Gastroesophageal sphincter (tissue), 4 donors: ENCODE measurements around the gene LGMN. TPM values are rescaled to one million over a fixed set of nuclear protein-coding genes. Genes with fewer than 3 reads are reported as not detected.

ENCODE experiments used
- ATAC-seq: fragments of 150-250 bp; one replicate; pipeline ENCODE4 v1.9.1; 2016; ENCODE audit warnings: mild to moderate bottlenecking, moderate library complexity
- H3K27ac ChIP-seq, 4 donors: fragments of 200-600 bp; sonication (generic) in 3 of 4; 1 replicate in 3 of 4; 2 replicates in 1 of 4; pipeline ENCODE4 v1.5.1; 2016 to 2019
- H3K27me3 ChIP-seq: fragments of 200-600 bp; sonication (generic); one replicate; pipeline ENCODE4 v1.5.1; 2019
- H3K36me3 ChIP-seq, 2 donors: fragments of 200-600 bp; sonication (generic); one replicate each; pipeline ENCODE4 v1.5.1; 2019; ENCODE audit warnings: control low read depth in 1 of 2
- H3K4me1 ChIP-seq, 3 donors: fragments of 200-600 bp; sonication (generic); 1 replicate in 2 of 3; 2 replicates in 1 of 3; pipeline ENCODE4 v1.5.1; 2016 to 2019; ENCODE audit warnings: control low read depth in 2 of 3
- H3K4me3 ChIP-seq, 2 donors: fragments of 200-600 bp; sonication (generic); one replicate each; pipeline ENCODE4 v1.5.1; 2019; ENCODE audit warnings: mild to moderate bottlenecking in 1 of 2, moderate library complexity in 1 of 2
- H3K9me3 ChIP-seq, 3 donors: fragments of 200-600 bp; sonication (generic); one replicate each; pipeline ENCODE4 v1.5.1; 2017 to 2019; ENCODE audit warnings: control low read depth in 2 of 3
- CTCF ChIP-seq, 4 experiments: fragments of 200-600 bp in 2 of 4; fragments of 450-650 bp in 2 of 4; sonication (generic) in 1 of 4; IDR thresholded peaks; one replicate each; pipeline ENCODE4 v1.5.1; 2017 to 2019; ENCODE audit warnings: antibody characterized with exemption in 4 of 4, mild to moderate bottlenecking in 2 of 4, moderate library complexity in 2 of 4
- EP300 ChIP-seq: sonication (generic); formaldehyde crosslinking; IDR thresholded peaks from one replicate; pipeline ENCODE4 v1.6.1; 2017; ENCODE audit warnings: antibody characterized with exemption, mild to moderate bottlenecking
- POLR2A ChIP-seq, 2 donors: fragments of 450-650 bp; IDR thresholded peaks; one replicate each; pipeline ENCODE4 v1.6.1; 2017; ENCODE audit warnings: antibody characterized with exemption in 2 of 2, mild to moderate bottlenecking in 2 of 2, moderate library complexity in 1 of 2
- POLR2AphosphoS5 ChIP-seq: sonication (generic); formaldehyde crosslinking; IDR thresholded peaks from one replicate; pipeline ENCODE4 v1.6.1; 2017; ENCODE audit warnings: antibody characterized with exemption
- WGBS, 2 donors: methylation state at CpG; one replicate each; pipeline ENCODE4 v1.1.5; 2018; ENCODE audit warnings: low coverage in 1 of 2; 5-methylcytosine and 5-hydroxymethylcytosine counted together
- total RNA-seq, 4 donors: library from RNA; depleted of rRNA; stranded (reverse); fragments of >200 nt; gene quantifications; one replicate each; pipeline ENCODE4 v1.1.0, GENCODE V29; 2016

Gene LGMN
- total RNA-seq, 4 donors from 2014 or later: 38.1 to 132 (median 91.6) TPM

DNA sequence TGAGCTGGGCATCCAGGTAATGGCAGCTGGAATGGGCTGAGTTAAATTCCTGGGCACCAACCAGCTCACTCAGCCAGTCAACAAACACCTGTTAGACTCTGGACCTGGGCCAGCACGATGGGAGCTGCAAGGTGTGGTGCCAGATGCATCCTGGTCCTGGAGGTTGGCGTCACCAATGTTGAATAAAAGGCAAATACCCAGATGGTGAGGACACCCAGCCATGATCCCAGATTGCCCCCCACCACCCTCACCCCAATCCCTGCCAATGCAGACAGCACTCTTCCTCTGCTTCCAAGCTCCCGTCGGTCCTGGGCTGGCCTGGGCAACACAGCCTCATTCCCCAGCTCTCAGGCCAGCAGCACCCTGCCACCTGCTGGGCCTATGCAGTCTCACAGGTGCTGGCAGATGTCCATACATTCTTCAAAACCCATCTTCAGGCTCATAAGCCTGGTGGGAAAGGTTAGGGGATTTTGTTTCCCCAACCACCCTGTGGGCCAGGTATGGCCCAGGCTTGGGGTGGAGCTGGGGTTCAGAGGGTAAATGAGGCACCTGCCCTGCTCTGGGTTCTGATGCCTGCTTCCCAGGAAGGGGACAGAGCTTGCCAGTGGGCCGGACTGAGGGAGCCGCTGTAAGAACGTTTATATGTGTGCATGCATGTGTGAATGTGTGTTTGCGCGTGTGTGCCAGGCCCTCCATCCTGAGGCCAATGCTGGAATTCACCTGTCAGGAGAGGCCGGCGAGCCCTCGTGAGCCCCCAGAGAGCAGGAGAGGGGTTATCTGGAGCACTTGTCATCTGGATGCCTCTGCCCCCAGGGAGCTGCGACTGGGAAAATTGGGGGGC lies 58.0 kb downstream of the LGMN start:
- no peak overlapping the region for H3K27ac ChIP-seq
- H3K9me3 ChIP-seq: no peaks in the 10 kb centered on the region
- H3K27me3 ChIP-seq: no peaks in the 10 kb centered on the region
- peaks cover 0 to 45% (median 17%) of the 10 kb centered on the region in 3 donors for H3K4me1 ChIP-seq
- no peak overlapping the region for H3K4me3 ChIP-seq
- TF ChIP-seq CTCF (IDR thresholded peaks at IDR 0.05) (peak in 3 of 4 experiments; percentile 24 to 54 (median 40)), POLR2A (IDR thresholded peaks at IDR 0.05) (no peak), POLR2AphosphoS5 (no peak), EP300 (no peak)
- ATAC-seq: no peak
- peaks cover 0 to 24% of the 10 kb centered on the region in 2 donors for H3K36me3 ChIP-seq
- 72% methylated on average over 7 of the region's 13 CpGs; no CpG with 5 or more reads in 1 of the 2 donors for WGBS, 2 donors

DNA sequence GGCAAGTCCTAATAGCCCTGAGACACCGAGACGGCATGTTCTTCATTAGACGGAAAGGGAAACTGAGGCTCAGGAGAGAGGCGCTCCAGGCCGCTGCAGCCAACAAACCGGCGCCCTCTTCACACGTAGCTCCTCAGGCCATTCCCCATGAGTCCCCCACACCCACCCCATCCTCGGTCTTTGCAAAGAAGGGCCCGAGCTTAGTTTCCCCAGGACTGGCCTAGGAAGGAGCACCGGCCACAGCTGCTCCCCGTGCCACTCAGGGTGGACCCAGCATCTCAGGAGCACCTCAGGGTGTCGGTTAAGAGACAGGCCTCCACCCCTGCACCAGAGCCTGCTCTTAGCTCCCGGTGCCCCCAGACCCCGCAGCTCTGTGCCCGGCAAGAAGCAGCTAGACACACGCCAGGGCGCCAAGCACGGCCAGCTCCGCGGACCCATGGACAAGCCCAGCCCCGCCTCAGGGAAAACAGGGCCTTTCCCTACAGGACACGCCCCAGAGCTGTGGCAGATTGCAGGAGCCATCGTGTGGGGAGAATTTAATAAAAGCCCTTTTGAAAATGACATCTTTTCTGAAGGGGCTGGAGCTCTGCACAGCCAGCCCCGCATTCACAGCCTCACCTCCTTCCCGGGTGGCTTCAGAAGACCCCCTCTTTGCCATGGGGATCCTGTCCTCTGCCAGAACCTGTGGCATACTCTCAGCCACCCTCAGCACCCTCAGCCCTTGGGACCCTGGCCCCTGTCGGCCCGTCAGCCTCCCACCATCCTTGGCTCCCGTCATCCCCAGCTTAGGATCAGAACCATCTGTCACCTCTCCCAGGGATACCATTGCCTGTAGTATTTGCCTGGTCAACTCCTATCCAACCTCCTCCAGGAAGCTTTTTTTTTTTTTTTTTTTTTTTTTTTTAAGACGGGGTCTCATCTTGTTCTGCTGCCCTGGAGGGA lies 59.7 kb downstream of the LGMN start:
- Histone ChIP-seq H3K9me3 (no peaks in the 10 kb centered on the region), H3K4me1 (peaks cover 0 to 45% (median 17%) of the 10 kb centered on the region in 3 donors), H3K4me3 (peak overlapping the region in 1 of 2 donors; percentile 55), H3K27me3 (no peaks in the 10 kb centered on the region), H3K27ac (peak overlapping the region in 3 of 4 donors; percentile 51 to 76 (median 73)), H3K36me3 (peaks cover 0 to 32% of the 10 kb centered on the region in 2 donors)
- TF ChIP-seq POLR2AphosphoS5 (no peak), POLR2A (IDR thresholded peaks at IDR 0.05) (no peak), EP300 (no peak), CTCF (IDR thresholded peaks at IDR 0.05) (no peak)
- ATAC-seq: no peak
- 40 to 96% methylated on average over 1 to 7 of the region's 30 CpGs for WGBS, 2 donors

DNA sequence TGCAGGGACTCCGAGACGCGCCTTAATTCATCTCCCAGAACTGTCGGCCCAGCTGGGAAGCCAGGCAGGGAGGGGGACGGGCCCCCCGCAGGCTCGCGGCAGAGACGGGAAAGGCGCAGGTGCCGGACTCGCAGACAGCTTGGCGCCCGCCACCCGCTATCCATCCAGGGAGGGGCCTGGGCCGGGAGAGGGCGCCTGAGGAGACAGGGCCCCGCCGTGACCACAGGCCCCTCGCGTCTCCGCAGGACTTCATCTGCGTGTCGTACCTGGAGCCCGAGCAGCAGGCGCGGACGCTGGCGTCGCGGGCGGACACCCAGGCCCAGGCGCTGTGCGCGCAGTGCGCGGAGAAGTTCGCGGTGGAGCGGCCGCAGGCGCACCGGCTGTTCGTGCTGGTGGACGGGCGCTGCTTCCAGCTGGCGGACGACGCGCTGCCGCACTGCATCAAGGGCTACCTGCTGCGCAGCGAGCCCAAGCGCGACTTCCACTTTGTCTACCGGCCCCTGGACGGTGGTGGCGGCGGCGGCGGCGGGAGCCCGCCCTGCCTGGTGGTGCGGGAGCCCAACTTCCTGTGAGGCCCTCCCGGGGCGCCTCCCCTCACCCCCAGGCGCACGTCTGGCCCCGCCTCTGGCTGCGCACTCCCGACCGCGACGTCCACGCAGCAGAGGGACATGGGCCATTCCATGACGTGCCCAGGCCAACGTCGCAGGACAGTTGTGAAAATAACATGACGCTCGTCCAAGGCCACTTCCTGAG lies 60.6 kb downstream of the LGMN start:
- peak; percentile 34 for ATAC-seq
- H3K36me3 ChIP-seq: peaks cover 0 to 35% of the 10 kb centered on the region in 2 donors
- 55% methylated on average over 6 of the region's 80 CpGs; no CpG with 5 or more reads in 1 of the 2 donors for WGBS, 2 donors
- no peaks in the 10 kb centered on the region for H3K27me3 ChIP-seq
- peak overlapping the region in 3 of 4 donors; percentile 51 to 76 (median 73) for H3K27ac ChIP-seq
- H3K4me1 ChIP-seq: peaks cover 0 to 38% (median 16%) of the 10 kb centered on the region in 3 donors
- TF ChIP-seq POLR2AphosphoS5: peak; percentile 6
- peak in 1 of 4 experiments; percentile 29 for TF ChIP-seq CTCF (IDR thresholded peaks at IDR 0.05)
- no peak for TF ChIP-seq EP300
- peak in 1 of 2 donors; percentile 13 for TF ChIP-seq POLR2A (IDR thresholded peaks at IDR 0.05)
- H3K9me3 ChIP-seq: no peaks in the 10 kb centered on the region
- H3K4me3 ChIP-seq: peak overlapping the region; percentile 22 to 55

DNA sequence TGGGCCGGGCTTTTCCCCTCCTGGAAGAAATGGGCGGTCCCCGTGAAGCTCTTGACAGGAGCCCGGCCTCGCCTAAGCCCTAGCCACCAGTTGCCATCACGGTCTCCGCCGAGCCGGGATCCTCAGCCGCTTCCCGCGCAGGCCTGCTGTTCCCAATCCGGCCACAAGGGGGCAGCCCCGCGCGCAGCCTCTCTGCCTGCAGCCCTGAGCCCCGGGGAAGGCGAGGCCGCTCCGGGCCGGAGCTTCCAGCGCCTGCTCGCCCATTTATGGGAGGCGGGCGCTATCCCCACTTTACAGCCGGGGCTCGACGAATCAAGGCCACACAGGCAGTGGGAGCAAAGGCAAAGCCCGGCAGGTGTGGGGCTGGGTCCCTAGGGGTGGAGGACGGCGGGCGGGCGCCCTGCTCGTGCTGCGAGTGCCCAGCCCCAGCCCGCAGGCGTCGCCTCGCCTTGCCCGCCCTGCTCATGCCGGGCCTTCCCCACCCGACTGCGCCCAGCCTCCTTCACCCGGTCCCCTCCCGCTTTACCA lies 61.5 kb downstream of the LGMN start:
- no peaks in the 10 kb centered on the region for H3K27me3 ChIP-seq
- peak overlapping the region; percentile 22 to 55 for H3K4me3 ChIP-seq
- peak in 3 of 4 experiments; percentile 91 to 100 (median 95) for TF ChIP-seq CTCF (IDR thresholded peaks at IDR 0.05)
- no peak for TF ChIP-seq POLR2AphosphoS5
- no peak for TF ChIP-seq EP300
- ATAC-seq: peak; percentile 89
- WGBS, 2 donors: no CpG with 5 or more reads among the region's 45 CpGs
- no peaks in the 10 kb centered on the region for H3K9me3 ChIP-seq
- peak overlapping the region in 3 of 4 donors; percentile 51 to 76 (median 73) for H3K27ac ChIP-seq
- H3K36me3 ChIP-seq: peaks cover 0 to 44% of the 10 kb centered on the region in 2 donors
- peaks cover 0 to 29% (median 7%) of the 10 kb centered on the region in 3 donors for H3K4me1 ChIP-seq
